GM21360 (cell line): ENCODE results near the gene SMR3A.

Source experiments
- ATAC-seq: cut with Tn5 transposase; IDR thresholded peaks from one replicate; pipeline ENCODE4 v1.9.1; 2021; ENCODE audit warnings: mild to moderate bottlenecking, moderate library complexity; ENCODE audit not compliant: unreplicated experiment

SMR3A gene

GRCh38 chr4:70360460-70360859 lies at the start of gene SMR3A:
SMR3A (plus strand) TSS chr4:70360760; CDS start chr4:70362116, 1,356 bp downstream.
- ATAC-seq: no peak

GRCh38 chr4:70313736-70314135 lies 46.8 kb upstream of the SMR3A start:
- ATAC-seq: no peak

GRCh38 chr4:70315928-70316327 lies 44.6 kb upstream of the SMR3A start:
- ATAC-seq: no peak

GRCh38 chr4:70326052-70326451 lies 34.5 kb upstream of the SMR3A start:
- ATAC-seq: no peak

- no peak for ATAC-seq
Observed at GRCh38 chr4:70334681-70335080, 25.9 kb upstream of the SMR3A start, which contains the start of gene CABS1. CABS1 (plus strand) TSS chr4:70334981; CDS start chr4:70335040, 59 bp downstream.

- no peak for ATAC-seq
Observed at GRCh38 chr4:70336043-70336442, 24.5 kb upstream of the SMR3A start.

GRCh38 chr4:70337886-70338420 lies 22.6 kb upstream of the SMR3A start:
- no peak for ATAC-seq

- ATAC-seq: no peak
Observed at GRCh38 chr4:70356185-70356584, 4.4 kb upstream of the SMR3A start.

GRCh38 chr4:70359115-70359661 lies 1.4 kb upstream of the SMR3A start:
- no peak for ATAC-seq

GRCh38 chr4:70364002-70364401 lies 3.4 kb downstream of the SMR3A start:
- ATAC-seq: peak; percentile 52

GRCh38 chr4:70365479-70365878 lies 4.9 kb downstream of the SMR3A start:
- no peak for ATAC-seq

GRCh38 chr4:70367813-70368212 lies 7.3 kb downstream of the SMR3A start:
- no peak for ATAC-seq

GRCh38 chr4:70371987-70372386 lies 11.4 kb downstream of the SMR3A start:
- no peak for ATAC-seq

GRCh38 chr4:70372760-70373159 lies 12.2 kb downstream of the SMR3A start:
- peak; percentile 63 for ATAC-seq

- ATAC-seq: no peak
Observed at GRCh38 chr4:70380578-70380977, 20.0 kb downstream of the SMR3A start.

- ATAC-seq: no peak
Observed at GRCh38 chr4:70382691-70383181, 22.2 kb downstream of the SMR3A start, which contains the start of gene SMR3B. SMR3B (plus strand) TSS chr4:70383131; CDS start chr4:70384511, 1,380 bp downstream.

- ATAC-seq: peak; percentile 61
Observed at GRCh38 chr4:70392057-70392776, 31.7 kb downstream of the SMR3A start.

- ATAC-seq: no peak
Observed at GRCh38 chr4:70397580-70397979, 37.0 kb downstream of the SMR3A start, which contains the start of gene OPRPN. OPRPN (plus strand) TSS chr4:70397940; CDS start chr4:70399286, 1,346 bp downstream.

- ATAC-seq: no peak
Observed at GRCh38 chr4:70399319-70399718, 38.8 kb downstream of the SMR3A start.

- peak; percentile 53 for ATAC-seq
Observed at GRCh38 chr4:70402762-70403161, 42.2 kb downstream of the SMR3A start.

- ATAC-seq: no peak
Observed at GRCh38 chr4:70405765-70406164, 45.2 kb downstream of the SMR3A start.
